Head of caudate nucleus (tissue), 42 donors: Measurements from ENCODE around the gene LILRB2.
"Not testable (repeated sequence)": the region's sequence is repeated elsewhere in the genome, so short reads cannot be mapped to it uniquely, and the experiment has no call there.

Source experiments
- DNase-seq, 42 donors: peaks; one replicate each; pipeline versions ENCODE4 v3.0.0 to v3.0.0-alpha.2; 2020 to 2021; ENCODE audit warnings: mixed read lengths in 7 of 42
- intact Hi-C: fragments of 100-400 bp; cut with DNase I; formaldehyde crosslinking; loops from one replicate; pipeline ENCODE4 v1.15.0; 2022

LILRB2 gene

DNA sequence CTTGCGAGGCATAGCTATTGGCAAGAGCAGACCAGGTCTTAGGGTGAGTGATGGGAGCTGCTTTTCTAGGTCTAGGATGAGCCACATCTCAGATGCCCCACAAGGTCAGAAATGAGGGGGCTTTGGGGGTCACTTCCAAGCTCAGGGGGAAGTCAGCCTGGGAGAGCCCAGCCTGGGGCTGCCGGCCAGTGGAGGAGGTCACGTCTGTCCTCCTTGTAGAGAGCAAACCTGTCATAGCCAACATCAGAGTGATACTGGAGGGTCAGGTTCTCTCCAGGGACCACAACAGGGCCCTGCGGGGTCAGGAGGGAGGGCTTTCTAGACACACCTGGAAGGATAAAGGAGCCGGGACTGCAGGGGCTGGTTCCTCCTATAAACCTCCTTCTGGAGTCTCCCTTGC lies 29.6 kb upstream of the LILRB2 start:
- peak in 2 of 42 donors; percentile 1 to 7 for DNase-seq
- intact Hi-C loops: no loop called here

DNA sequence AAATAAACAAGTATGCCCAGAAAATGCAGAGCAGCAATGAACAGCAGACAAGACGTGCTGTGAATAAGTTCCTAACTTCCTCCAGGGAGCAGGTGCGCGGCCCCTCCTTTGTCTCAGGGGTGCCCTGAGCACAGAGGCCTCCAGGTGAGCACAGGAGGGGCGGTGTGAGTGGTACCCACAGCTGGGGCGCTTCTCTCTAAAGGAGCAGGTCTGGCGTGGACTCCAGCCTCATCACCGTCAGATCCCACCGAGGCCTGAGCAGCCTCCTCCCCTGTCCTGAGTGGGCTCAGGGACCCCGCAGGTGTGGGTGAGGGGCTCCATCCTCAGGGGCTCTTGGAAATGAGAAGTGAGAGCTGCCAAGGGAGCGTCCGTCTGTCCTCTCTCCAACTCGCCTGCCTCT lies 28.9 kb upstream of the LILRB2 start:
- peak in 2 of 42 donors; percentile 7 to 21 for DNase-seq
- intact Hi-C loops: no loop called here

DNA sequence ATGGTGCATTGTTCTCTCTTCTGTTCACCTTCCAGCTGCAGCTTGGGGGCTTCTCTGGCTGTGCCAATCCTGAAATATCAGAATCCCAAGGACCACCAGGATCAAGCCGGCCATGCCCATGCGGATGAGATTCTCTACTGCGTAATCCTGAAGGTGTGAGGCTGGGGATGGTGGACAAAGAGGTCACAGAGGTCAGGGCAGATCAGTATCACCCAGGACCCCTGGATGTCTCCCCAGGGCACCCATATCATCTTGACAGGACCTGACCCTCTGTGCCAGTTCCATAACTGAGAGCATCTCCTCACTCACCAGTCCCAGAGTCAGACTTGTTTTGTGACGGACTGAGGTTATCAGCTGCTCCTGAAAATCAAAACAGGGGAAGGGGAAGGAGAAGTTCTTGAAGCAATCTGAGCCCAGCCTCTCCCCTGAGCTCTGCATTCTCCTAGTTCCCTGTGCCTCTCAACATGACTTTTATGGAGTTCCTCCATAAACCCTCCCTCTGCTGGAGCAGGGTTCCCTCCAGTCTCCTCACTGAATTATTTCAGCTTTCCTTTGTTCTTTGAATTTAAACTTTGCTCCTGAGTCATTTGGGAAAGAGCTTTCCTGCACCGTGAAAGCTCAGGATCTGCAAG lies 26.6 kb upstream of the LILRB2 start:
- peak in 2 of 42 donors; percentile 8 to 18 for DNase-seq
- intact Hi-C loops: no loop called here

DNA sequence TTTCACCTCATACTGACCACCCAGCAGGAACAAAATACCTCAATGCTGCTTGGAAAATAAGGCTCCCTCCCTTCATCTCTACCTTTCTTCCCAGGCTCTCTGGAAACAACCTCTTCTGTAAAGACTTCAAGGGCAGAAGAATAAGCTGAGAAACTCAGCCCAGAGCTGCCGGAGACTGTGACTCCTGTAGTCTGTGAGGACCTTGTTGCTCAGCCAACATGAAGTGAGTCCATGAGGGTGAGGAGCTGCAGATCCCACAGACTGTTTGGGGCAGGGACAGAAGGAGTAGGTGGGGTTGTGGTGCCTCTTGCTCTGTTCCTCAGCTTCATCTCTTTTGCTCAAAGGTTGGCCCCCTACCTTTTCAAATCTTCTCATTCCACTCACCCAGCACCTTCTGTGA lies 24.2 kb upstream of the LILRB2 start:
- DNase-seq: peak in 1 of 42 donors; percentile 8
- intact Hi-C loops: no loop called here

DNA sequence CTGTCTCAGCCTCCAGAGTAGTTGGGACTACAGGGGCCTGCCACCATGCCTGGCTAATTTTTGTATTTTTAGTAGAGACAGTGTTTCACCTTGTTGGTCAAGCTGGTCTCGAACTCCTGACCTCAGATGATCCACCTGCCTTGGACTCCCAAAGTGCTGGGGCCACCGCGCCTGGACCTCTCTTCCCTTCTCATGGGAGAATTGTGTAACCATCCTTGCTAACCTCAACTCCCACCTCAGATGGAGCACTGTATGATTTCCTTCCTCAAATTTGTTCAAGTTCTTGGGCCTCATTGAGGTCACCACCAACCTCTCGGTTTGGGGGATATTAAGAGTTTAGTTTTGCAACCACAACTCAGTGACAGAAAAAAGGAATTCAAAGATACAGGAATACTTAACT lies 21.3 kb upstream of the LILRB2 start:
- peak in 4 of 42 donors; percentile 16 to 28 (median 18) for DNase-seq
- intact Hi-C loops: no loop called here

DNA sequence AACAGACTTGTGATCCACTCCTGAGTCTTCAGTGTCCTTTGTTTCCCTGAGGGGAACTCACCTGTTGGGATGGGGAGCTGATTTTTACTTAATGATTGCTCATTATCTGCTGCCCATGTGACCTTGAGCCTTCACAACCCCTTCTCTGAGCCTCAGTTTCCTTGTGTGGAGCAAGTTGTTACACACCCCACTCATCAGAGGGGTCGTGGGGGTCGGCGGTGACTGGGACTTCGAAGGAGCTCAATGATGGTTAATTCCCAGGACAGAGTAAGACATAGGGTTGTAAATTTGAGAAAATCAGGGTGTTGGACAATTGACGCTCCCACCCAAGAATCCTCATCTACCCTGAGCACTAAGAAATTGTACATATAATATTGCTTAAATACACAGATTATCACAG lies 18.6 kb upstream of the LILRB2 start:
- intact Hi-C loops: no loop called here
- DNase-seq: no peak

DNA sequence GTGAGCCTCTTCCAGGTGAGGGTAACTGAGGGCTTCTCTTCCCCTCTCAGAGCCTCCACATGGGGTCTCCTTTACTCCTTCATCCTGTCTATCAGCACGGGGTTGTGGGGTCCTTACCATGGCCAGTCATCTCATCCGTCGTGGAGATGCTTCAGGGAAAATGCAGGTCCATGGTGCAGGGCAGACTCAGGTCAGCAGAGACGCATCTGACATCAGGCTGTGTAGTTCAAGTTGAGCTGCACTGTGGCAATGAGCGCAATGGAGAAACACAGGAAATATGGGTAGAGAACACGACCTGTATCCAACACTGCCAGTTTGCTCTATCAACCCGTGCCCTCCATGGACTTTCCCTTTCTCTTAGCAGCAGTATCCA lies 18.2 kb upstream of the LILRB2 start:
- intact Hi-C loops: no loop called here

DNA sequence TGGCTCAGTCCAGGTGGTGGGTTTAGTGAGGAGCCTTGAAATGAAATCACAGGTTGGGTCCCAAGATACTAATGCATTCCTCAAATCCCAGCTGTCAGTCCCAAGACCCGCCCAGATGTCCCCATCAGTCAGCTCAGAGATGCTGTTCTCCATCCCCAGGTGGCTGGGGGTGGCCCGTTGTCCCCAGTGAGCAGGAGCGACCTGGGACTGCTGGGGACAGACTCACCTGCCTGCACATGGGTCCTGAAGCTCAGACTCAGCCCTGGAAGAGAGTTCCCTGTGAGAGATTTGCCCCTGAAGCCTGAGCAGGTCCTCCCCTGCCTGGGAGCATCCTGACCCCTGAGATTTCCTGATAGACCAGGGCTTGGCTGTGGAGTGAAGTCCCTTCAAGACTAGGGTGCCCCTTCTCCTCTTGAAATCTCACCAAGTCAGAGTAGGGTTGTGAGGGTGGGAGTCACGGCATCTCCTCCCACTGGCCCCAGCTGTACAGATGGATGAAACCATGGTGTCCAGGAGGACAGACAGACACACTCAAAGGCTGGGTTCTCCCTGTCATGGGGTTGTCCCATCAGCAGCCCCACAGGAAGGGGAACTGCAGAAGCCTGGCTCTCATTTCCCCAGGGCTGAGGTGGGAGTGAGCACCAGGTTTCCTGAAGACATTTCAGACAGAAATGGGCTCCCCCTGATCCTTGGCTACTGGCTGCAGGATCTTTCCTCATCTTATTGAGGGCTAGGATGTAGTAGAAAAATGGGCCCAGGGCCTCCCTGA lies 17.6 kb upstream of the LILRB2 start:
- intact Hi-C loops: no loop called here
- peak in 2 of 42 donors; percentile 2 to 19 for DNase-seq

More for the DNA sequence above, 18.2 kb upstream of the LILRB2 start:
- DNase-seq: peak in 2 of 42 donors; percentile 8 to 19

DNA sequence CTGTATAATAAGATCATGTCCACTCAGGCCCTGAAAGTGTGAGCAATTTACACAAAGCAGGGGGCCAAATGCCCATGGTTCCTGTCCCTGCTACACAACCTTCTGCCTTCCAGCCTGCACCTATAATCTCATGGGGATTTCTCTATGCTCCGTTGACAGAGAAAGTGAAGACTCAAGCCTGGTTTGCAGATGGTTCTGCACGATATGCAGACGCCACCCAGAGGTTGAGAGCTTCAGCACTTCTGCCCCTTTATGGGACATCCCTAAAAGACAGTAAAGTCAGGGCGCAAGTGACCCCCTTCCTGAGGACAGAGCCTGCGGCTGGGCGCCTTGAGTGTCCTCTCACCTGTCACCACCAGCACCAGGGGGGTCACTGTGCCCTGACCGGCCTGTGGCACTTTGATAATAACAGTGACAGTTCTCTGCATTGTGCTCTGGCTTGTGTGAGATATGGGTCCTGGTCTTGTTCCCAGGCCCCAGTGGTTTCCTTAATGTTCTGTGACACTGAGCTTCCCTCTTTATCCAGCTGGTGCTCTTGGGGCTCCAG lies 16.9 kb upstream of the LILRB2 start:
- DNase-seq: peak in 8 of 42 donors; percentile 5 to 40 (median 18)
- intact Hi-C loops: loop anchor here (2.0 kb wide), 1 partner anchor 279 kb away; no protein-coding TSS in a partner anchor

DNA sequence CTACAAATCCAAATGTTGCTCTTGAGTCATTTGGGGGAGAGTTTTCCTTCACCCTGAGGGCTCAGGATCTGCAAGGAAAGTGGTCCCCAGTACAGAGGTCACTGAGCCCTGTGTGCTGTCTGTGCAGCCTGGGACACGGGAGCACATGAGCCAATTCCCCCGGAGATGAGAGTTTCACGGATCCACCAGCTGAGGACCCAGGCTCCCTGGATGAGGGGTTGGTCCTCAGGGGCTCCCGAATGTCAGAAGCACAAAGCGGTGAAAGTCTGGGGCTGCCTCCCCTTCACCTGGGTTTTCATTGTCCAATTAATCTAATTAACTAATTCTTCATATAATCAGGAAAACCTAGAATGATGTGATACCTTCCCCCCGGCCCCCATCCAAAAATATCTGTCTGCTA lies 13.6 kb upstream of the LILRB2 start:
- intact Hi-C loops: no loop called here
- DNase-seq: peak in 2 of 42 donors; percentile 12 to 23

DNA sequence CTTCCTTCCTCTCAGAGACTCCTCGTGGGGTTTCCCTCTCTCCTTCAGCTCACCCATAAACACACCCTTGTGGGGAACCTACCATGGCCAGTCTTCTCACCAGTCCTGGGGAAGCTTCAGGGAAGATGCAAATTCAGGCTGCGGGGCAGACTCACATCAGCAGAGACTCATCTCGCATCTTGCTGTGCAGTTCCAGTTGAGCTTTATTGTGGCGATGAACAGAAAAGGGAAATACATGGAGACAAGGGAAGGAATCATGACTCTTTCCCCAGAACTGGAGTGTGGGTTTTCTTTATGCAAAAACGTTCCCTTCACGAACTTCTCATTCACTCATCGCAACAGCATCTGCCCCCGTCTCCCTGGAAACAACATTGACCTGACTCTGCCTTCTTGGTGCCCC lies 8.2 kb upstream of the LILRB2 start:
- peak in 2 of 42 donors; percentile 10 to 22 for DNase-seq
- intact Hi-C loops: not testable (repeated sequence)

DNA sequence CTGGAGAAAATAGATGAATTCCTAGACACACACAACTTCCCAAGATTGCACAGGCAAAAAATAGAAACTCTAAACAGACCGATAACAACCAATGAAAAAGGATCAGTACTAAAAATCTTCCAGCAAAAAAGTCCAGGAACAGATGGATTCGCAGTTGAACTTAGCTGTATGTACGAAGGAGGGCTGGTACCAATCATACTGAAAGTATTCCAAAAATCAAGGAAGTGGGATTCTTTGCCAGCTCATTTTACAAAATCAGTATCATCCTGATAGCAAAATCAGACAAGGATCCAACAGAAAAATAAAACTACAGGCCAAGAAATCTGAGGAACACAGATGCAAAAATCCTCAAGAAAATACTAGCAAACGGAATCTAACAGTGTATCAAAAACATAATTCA lies 6.5 kb upstream of the LILRB2 start:
- DNase-seq: no peak
- intact Hi-C loops: no loop called here

DNA sequence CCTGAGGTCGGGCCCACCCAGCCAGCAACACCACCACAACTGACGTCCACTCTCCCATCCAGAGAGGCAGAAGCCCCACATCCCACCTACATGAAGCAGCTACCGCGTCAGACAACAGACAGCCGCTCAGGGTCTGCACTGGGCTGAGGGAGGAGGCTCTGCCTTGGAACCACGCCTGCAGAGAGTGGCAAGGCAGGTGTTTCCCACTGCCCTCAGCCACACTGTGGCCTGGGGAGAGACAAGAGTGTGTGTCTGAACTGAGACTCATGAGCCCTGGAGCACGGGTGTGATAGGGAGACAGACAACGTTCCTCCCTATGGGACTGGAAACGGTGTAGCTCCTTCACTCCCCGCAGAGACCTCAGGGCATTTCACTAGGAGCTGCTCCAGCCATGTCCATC lies 5.4 kb upstream of the LILRB2 start:
- intact Hi-C loops: not testable (repeated sequence)
- DNase-seq: peak in 1 of 42 donors; percentile 12

DNA sequence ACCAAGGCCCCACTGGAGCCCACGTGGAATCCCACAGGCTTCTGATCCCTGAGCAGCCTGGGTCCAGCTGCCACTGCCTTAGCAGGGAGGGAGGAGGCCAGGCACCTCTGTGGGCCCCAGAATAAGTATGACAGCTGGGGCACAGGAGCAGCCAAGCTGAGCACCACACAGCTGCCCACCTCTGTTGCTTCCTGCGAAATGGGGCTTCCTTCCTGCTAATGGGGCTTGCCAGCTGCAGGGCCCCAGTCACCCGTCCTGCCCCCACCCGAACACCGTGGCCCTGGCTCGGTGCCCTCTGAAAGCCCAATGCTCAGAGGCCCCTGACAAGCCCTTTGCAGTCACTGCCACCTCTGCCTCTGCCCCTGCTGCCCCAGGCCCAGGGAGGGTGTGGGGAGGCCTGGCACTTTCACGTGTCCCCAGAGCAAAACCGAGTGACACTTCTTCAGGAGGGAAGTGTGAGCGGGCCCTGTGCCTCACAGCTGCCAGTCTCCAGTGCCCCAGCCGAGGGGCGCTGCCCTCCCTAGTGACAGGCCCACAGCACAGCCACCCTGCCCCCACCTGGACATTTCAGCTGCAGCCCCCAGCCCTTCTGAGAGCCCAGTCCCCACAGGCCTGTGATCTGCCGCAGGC lies 4.6 kb upstream of the LILRB2 start:
- DNase-seq: peak in 2 of 42 donors; percentile 22 to 40
- intact Hi-C loops: not testable (repeated sequence)

DNA sequence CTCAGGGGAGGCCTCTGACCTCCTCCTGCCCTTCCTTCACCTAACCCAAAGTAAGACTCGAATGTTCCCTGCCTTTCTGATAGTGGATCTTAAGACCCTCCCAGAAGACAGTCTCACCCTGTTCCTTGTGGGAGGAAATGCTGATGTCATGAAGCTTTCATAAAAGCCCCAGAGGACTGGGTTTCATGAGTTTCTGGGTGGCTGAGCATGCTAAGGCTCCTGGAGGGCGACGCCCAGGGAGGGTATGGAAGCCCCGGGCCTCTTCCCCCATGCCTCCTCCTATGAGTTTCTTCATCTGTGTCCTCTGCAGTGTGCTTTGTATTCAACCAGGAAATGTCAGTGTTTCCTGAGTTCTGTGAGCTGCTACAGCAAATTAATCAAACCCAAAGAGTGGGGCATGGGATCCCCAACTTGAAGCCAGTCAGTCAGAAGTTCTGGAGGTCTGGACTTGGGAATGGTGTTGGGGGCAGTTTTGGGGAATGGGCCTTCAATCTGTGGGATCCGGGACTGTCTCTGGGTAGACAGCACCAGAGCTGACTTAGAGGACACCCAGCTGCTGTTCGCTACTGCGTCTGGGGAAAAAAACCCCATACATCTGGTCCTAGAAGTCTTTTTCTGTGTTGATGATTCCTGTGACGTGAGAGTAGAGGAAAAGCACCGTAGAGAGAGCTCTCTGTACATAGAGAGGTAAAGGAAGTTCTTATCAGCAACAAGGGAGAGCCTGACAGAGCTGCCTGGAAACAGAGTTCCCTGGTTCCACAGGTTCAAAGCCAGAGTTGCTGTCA lies 2.0 kb upstream of the LILRB2 start:
- peak in 1 of 42 donors; percentile 2 for DNase-seq
- intact Hi-C loops: no loop called here

DNA sequence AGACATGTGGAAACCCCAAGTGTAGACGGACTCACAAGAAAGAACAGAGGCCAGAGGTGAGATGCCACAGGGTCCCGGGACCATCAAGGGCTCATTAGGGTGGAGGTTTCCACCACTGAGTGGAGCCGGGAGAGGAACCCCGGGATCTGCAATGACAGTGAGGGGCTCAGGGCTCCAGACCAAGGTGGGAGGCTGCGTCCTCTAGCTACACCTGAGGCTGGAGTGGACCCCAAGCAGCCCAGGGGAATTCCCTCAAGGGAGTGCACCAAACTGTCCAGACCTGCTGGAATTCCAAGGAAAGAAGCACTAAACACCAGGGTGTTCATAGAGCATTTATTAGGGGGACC lies 792 bp upstream of the LILRB2 start:
- intact Hi-C loops: not testable (repeated sequence)
- DNase-seq: peak in 1 of 42 donors; percentile 36

DNA sequence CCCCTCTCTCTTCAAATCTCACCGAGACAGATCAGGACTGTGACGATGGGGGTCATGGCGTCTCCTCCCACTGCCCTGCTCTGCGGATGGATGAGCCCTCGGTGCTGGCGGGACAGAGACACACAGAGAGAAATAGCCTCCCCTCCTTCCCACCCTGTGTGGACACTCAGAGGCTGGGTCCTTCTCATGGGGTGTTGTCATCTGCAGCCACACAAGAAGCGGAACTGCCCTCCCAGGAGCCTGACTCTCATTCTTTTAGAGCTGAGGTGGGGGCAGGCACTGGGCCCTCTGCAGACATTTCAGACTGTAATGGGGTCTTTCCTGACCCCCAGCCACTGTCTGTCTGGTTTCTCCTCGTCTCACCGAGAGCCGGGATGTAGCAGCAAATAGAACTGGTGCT lies 469 bp downstream of the LILRB2 start:
- peak in 9 of 42 donors; percentile 6 to 44 (median 25) for DNase-seq
- intact Hi-C loops: not testable (repeated sequence)

DNA sequence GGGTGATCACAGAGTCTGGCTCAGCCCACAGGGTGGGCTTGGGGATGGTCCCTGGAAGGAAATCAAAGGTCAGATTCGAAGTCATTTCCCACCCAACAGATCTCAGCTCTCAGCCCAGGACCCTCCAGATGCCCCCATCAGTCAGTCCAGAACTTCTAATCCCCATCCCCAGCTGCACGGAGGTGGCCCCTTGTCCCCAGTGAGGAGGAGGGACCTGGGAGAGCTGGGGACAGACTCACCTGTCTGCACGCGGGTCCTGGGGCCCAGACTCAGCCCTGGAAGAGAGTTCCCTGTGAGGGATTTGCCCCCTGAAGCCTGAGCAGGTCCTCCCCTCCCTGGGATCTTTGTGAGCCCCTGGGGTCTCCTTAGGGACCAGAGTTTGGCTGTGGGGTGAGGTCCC lies 885 bp downstream of the LILRB2 start:
- intact Hi-C loops: not testable (repeated sequence)
- peak in 1 of 42 donors; percentile 12 for DNase-seq

DNA sequence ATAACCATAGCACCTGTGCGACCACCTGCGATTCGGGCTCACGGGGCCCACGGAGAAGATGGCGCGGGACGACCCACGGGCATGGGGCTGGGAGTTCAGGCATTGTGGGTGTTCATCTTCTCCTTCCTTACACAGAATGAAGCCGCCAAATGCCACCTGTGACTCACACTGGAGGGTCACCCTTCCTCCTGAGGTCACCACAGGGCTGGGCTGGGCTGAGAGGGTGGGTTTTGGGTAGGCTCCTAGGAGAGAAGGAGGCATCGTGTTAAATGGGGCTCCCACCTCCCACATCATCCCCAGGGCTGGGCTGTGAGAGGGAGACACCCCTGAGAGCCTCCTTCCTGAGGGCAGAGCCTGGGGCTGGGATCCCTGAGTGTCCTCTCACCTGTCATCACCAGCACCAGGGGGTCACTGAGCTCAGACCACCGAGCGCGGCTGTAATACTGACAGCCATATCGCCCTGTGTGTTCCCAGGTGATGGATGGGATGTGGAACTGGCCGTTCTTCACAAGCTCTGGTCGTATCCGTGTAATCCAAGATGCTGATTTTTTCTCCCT lies 1.4 kb downstream of the LILRB2 start:
- intact Hi-C loops: no loop called here
- DNase-seq: peak in 1 of 42 donors; percentile 12
